ENCODE results near the gene CLK4.

GRCh38 chr5:178627259-178627598, 379 bp upstream of the CLK4 start:
- TF ChIP-seq POLR2A (IDR thresholded peaks at IDR 0.05) (no peak), CTCF (IDR thresholded peaks at IDR 0.05) (no peak)
